ENCODE results near the gene PCSK2. TPM values are rescaled to one million over a fixed set of nuclear protein-coding genes. Genes with fewer than 3 reads are reported as not detected.

Gene PCSK2
- total RNA-seq, 4 donors from 2014 or later, result 0.63 TPM; not detected in 3

GRCh38 chr20:17225851-17226409 lies 910 bp upstream of the PCSK2 start:
- no peak for TF ChIP-seq CTCF (IDR thresholded peaks at IDR 0.05)
- ATAC-seq (ENCODE audit: low FRiP score), result no peak
- DNase-seq (ENCODE audit: low spot score), result no peak

GRCh38 chr20:17227219-17227575 lies 357 bp downstream of the PCSK2 start:
- TF ChIP-seq CTCF (IDR thresholded peaks at IDR 0.05), result no peak
- no peak for DNase-seq (ENCODE audit: low spot score)
- ATAC-seq (ENCODE audit: low FRiP score), result peak; percentile 20

- TF ChIP-seq CTCF (IDR thresholded peaks at IDR 0.05), result no peak
- ATAC-seq (ENCODE audit: low FRiP score), result no peak
- DNase-seq (ENCODE audit: low spot score), result no peak
Observed at GRCh38 chr20:17227669-17228623, 1.1 kb downstream of the PCSK2 start.

GRCh38 chr20:17228624-17229061 lies 1.8 kb downstream of the PCSK2 start:
- no peak for DNase-seq (ENCODE audit: low spot score)
- TF ChIP-seq CTCF (IDR thresholded peaks at IDR 0.05), result no peak
- ATAC-seq (ENCODE audit: low FRiP score), result no peak

- TF ChIP-seq CTCF (IDR thresholded peaks at IDR 0.05), result no peak
- DNase-seq (ENCODE audit: low spot score) (no peak), ATAC-seq (ENCODE audit: low FRiP score) (no peak)
Observed at GRCh38 chr20:17229256-17229655, 2.4 kb downstream of the PCSK2 start.

- no peak for TF ChIP-seq CTCF (IDR thresholded peaks at IDR 0.05)
- ATAC-seq (ENCODE audit: low FRiP score) (no peak), DNase-seq (ENCODE audit: low spot score) (no peak)
Observed at GRCh38 chr20:17233626-17234025, 6.8 kb downstream of the PCSK2 start.

Measured in omental fat pad (tissue), 4 donors.